ENCODE results near the gene CCDC47.

DNA sequence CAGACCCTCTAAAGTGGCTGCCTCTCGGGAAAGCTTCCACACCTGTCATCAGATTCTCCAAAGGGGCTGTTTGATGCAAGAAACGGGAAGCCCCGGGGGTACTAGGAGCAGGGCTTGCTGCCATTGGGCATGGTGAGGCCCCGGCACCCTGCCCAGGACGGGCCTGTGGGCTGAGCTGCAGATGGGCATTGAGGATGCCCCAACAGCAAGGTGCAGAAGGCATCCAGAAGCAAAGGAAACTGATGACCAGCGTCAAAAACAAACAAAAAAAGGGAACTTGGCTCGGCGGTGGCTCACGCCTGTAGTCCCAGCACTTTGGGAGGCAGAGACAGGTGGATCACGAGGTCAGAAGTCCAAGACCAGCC, 72.0 kb downstream of the CCDC47 start:
- TF ChIP-seq ESRRG (CRISPR knock-in tag; IDR thresholded peaks at IDR 0.05) (no peak), ZFP3 (CRISPR knock-in tag; IDR thresholded peaks at IDR 0.05) (no peak), ZFP30 (CRISPR knock-in tag; IDR thresholded peaks at IDR 0.05) (no peak), ARNTL (CRISPR knock-in tag; IDR thresholded peaks at IDR 0.05; ENCODE audit: borderline replicate concordance, low read depth) (no peak), ZNF70 (CRISPR knock-in tag; IDR thresholded peaks at IDR 0.05) (no peak), ZC3H10 (CRISPR knock-in tag; IDR thresholded peaks at IDR 0.05) (no peak), ZNF565 (CRISPR knock-in tag; conservative IDR thresholded peaks at IDR 0.05; ENCODE audit: low read depth) (no peak)
